Measurements from ENCODE around the gene NIM1K.

Gene NIM1K

DNA sequence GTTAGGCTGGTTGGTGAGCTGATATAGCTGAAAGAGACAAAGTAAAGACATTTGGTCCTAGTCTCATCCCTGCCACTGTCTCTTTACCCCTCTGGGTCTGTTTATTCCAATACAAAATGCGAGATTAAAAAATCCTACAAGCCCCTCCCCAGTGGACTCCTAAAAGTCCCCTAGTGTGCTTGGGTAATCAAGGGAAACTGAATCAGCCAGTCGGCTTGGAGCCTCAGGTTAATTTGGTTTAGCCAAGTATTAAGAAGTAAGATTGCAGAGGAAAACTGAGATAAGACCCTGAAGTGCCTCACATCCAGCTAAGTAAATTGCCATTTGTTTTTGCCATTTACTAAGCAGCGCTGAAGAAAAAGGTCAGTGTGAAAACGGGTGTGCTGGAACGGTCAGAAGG, 10.4 kb downstream of the NIM1K start:
- TF ChIP-seq, protein P1, sequence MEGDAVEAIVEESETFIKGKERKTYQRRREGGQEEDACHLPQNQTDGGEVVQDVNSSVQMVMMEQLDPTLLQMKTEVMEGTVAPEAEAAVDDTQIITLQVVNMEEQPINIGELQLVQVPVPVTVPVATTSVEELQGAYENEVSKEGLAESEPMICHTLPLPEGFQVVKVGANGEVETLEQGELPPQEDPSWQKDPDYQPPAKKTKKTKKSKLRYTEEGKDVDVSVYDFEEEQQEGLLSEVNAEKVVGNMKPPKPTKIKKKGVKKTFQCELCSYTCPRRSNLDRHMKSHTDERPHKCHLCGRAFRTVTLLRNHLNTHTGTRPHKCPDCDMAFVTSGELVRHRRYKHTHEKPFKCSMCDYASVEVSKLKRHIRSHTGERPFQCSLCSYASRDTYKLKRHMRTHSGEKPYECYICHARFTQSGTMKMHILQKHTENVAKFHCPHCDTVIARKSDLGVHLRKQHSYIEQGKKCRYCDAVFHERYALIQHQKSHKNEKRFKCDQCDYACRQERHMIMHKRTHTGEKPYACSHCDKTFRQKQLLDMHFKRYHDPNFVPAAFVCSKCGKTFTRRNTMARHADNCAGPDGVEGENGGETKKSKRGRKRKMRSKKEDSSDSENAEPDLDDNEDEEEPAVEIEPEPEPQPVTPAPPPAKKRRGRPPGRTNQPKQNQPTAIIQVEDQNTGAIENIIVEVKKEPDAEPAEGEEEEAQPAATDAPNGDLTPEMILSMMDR (IDR thresholded peaks at IDR 0.05; ENCODE audit: low read depth, low read length) = no peak
- H3K4me3 ChIP-seq (ENCODE audit: low read depth, low read length) = no peak overlapping the region

DNA sequence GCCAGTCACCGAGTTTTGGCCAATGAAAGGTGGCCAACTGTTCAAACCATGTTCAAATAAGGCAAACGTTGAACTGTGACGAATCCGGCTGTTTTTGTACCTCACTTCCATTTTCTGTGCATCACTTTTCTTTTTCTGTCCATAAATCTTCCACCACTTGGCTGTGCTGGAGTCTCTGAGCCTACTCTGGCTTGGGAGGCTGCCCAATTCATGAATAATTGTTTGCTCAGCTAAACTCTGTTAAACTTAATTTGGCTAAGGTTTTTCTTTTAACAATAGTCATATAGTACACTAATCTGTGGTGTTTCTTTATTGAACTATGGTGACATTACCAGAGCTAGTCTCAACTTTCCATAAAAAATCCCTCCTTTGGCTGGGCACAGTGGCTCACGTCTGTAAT, 11.3 kb downstream of the NIM1K start:
- TF ChIP-seq, protein P1 (IDR thresholded peaks at IDR 0.05; ENCODE audit: low read depth, low read length) = no peak
- no peak overlapping the region for H3K4me3 ChIP-seq (ENCODE audit: low read depth, low read length)

DNA sequence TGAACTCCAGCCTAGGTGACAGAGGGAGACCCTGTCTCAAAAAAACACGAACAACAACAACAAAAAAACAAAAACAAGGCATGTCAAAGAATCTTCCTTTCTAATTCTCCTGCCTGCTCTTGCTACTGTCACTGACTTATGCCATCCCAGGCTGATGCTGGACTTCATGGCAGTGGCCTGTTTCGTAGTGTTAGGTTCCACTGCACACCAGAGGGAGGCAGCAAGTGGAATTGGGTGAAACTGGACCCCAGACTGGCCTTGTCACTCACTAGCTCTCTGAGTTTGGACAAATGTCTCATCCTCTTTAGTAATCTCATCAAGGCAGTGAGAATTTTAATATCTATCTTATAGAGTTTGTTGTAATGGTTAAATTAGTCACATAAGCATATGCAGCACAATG, 12.9 kb downstream of the NIM1K start:
- H3K4me3 ChIP-seq (ENCODE audit: low read depth, low read length) = no peak overlapping the region
- TF ChIP-seq, protein P1 (IDR thresholded peaks at IDR 0.05; ENCODE audit: low read depth, low read length) = no peak

DNA sequence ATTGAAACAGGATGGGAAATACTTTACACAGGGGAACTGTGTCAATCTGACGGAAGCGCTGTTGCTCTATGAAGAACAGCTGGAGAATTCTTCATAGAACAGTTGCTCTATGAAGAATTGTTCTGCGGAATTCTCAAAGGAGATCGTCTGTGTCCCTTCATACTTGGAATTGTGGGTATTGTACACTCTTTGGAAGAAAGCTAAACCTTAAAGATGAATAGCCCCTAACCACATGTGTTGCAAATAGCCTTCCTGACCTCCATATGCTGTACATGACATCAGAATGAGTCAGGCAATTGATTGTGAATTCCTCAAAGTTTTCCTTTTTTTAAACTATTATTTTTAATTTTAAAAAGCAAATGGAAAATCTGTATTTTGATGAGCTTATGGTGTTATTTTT, 15.6 kb downstream of the NIM1K start:
- H3K4me3 ChIP-seq (ENCODE audit: low read depth, low read length) = no peak overlapping the region
- TF ChIP-seq, protein P1 (IDR thresholded peaks at IDR 0.05; ENCODE audit: low read depth, low read length) = no peak

DNA sequence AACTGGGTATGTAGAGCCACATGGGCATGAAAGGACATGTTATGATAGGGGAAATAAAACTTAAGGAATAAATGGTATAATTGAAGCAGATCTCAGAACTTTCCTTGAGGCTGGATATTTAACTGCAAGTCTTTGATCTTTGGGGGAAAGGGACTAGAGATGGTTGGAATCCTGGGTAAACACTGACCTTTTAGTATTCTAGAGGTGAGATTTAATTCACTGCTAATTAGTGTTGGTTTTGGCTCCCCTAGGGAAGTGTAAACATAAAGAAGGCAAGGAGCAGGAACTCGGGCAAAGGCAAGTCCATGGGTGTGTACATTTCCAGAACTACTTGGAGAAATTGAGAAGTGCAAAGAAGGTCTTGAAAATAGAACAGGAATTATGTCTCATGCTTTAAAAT, 16.6 kb downstream of the NIM1K start:
- TF ChIP-seq, protein P1 (IDR thresholded peaks at IDR 0.05; ENCODE audit: low read depth, low read length) = no peak
- H3K4me3 ChIP-seq (ENCODE audit: low read depth, low read length) = no peak overlapping the region

DNA sequence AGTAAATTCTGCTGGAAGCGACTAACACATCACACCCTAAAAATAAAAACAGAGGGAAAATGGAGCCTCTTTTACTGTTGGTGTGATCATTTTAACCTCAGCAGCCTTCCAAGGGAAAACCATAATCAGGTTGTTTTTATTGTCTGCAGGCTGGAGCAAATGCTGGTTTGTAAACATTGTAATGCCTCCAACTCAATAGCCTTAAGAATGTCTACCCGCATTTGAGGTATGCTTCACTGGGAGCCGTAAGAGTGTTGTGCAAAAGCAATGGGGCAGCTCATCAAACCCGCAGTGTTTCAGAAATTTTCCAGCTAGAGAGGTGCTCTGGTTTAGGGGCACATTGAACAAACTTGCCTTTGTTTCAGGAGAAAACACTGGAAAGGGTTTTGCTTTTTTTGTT, 17.0 kb downstream of the NIM1K start:
- TF ChIP-seq, protein P1 (IDR thresholded peaks at IDR 0.05; ENCODE audit: low read depth, low read length) = no peak
- H3K4me3 ChIP-seq (ENCODE audit: low read depth, low read length) = no peak overlapping the region

DNA sequence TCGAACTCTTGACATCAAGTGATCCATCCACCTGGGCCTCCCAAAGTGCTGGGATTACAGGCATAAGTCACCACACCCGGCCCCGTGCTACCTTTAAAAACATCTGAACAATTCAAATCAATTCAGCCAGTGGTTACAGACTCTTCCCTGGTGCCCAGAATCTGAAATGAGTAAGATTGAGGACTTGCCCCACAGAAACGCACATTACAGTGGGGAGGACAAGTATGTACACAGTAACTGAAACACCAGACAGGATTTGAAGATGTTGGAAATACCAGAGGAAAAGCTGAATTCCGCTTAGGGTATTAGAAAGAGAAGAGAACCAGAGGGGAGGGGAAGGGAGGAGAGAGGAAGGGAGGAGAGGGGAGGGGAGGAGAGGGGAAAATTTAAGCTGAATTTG, 17.8 kb downstream of the NIM1K start:
- TF ChIP-seq, protein P1 (IDR thresholded peaks at IDR 0.05; ENCODE audit: low read depth, low read length) = no peak
- no peak overlapping the region for H3K4me3 ChIP-seq (ENCODE audit: low read depth, low read length)

Data from WI38 (cell line).